NCI-H524 (cell line): Measurements from ENCODE around the gene CLSTN2.

Experiments
- DNase-seq, 2 experiments: peaks; one replicate each; lab custom pipeline; 2025; lab: John Stamatoyannopoulos, UW

CLSTN2 gene

DNA sequence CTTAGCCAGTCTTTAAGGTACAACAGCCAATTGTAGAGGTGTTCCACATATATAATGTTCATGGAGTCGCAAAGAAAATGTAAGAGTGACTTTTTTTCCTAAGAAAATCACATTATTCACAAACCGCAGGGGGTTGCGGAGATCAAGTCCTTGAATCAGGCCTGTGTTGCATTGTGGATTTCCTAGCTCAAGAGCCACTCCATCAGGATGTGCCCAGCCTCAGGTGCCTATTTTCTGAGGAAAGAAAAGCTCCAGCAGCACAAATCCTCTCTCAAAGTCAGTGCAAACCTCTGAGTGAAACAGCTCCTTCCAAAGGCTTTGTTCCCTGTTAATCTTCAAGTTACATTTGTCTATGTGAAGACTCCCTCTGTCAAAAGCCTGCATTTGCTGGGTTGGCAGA is 349.4 kb downstream of the CLSTN2 start:
- peak in 1 of 2 experiments; percentile 55 for DNase-seq

DNA sequence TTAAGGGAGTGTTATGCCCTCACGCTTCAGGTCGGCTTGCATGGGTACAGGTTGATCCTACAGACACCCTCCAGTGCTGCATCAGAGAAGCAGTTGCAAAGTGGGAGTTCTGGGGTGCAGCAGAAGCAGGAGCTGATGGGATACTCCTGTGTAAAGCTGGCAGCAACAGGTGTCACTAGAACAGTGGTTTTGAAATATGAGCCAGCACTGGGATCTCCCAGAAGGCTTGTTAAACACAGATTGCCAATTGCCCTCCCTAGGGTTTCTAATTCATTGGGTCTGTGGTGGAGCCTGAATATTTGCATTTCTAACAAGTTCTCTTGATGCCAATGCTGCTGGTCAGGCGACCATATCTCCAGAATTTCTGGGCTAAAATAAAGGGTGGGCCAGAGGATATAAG is 350.4 kb downstream of the CLSTN2 start:
- DNase-seq: peak; percentile 61 to 90

- no peak for DNase-seq
Measured at GRCh38 chr3:140288595-140288994, 353.6 kb downstream of the CLSTN2 start.

DNA sequence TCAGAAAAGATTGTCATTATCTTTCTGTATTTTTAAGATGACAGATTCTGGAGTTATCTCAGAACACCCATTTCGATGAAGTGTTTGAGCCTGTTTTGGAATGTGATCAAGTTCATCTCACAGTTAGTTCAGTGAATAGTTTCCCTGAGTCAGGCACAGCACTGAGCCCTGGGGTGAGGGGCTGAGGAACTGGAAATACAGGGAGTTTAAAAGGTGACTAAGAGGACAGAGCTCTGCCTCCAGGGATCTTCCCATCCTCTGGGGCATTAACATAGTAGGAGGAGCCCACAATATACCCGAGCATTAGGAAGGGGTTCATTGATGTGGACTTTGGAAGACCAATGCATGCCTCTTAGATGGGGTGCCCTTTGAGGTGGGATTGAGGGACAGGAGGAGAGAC is 355.1 kb downstream of the CLSTN2 start:
- no peak for DNase-seq

GRCh38 chr3:140292170-140292569 is 357.2 kb downstream of the CLSTN2 start:
- no peak for DNase-seq

DNA sequence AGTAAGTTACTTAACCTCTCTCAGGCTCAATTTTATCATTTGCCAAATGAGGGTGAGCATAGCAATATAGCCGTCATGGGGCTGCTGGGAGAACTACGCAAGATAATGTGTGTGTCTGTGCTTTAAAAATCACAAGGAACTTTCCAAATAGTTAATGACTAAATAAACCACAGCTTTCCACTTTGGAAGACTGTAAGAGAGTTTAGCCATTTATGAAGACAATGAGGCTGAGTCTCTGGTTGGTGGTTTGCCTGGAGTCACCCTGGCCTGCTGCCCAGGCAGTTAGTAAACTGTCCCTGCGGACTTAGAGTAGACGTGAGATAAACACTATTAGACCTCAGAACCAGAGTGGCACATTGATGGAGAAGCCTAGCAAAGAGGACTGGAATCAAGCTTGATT is 357.7 kb downstream of the CLSTN2 start:
- no peak for DNase-seq

DNA sequence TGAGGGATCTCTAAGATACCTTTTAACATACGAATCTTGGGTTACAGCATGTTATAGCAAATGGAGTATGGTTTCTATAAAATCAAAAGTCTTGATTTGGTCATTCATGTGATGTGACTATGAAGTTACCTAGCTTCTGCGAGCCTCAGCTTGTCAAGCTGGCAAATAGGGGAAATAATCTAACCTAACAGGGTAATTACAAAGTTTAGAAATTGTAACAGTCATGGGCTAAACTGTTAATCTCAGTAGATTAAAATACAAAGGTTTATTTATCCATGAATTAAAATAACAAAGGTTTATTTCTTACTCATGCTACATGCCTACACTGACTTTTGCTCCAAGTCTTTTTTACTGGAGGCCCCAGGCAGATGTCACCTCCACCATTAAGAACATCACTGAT is 359.1 kb downstream of the CLSTN2 start:
- no peak for DNase-seq

GRCh38 chr3:140296796-140297352 is 361.9 kb downstream of the CLSTN2 start:
- no peak for DNase-seq

- no peak for DNase-seq
Measured at GRCh38 chr3:140298043-140298442, 363.1 kb downstream of the CLSTN2 start.

DNA sequence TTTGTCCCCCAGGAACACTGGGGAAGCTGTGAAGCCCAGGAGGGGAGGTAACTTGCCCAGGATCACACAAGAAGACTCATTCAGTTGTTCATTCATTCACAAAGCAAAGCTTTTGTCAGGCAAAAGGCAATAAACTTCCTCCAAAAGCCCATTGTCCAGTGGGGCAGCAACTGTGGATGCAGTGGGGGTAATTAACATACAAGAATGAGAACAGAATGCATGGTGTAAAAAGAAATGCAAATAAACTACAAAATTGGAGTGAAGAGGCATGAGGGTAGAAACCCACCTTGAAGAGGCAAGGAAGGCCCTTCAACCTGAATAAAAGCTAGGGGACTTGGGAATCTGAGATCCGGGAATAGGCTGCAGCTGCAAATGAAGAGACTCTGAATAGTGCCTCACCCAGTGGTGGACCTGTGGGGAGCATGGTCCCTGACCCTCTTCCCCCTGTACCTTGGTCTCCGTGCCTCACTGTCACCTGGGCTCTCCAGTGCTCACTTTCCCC is 363.6 kb downstream of the CLSTN2 start:
- DNase-seq: no peak

DNA sequence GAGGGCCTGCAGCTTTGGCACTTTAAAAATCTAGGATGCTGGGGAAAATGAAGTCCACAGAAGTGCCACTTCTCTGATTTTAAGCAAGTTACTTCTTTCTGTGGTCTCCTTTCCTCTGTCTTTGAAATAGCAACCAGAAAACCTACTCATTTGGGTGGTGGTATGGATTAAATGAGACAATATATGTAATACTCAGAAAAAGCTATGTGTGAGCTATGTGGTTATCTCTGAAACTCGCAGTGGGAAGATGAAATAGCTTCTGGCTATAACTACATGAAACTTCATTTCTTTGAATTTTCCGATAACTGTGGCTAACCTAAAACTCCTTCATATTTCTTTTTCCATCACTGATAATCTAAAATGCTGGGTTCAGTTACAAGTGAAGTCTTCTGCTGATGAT is 368.9 kb downstream of the CLSTN2 start:
- no peak for DNase-seq

- no peak for DNase-seq
Measured at GRCh38 chr3:140308535-140308934, 373.6 kb downstream of the CLSTN2 start.

GRCh38 chr3:140311428-140311827 is 376.4 kb downstream of the CLSTN2 start:
- no peak for DNase-seq

- DNase-seq: peak; percentile 93 to 97
Measured at GRCh38 chr3:140315955-140316354, 381.0 kb downstream of the CLSTN2 start.

- DNase-seq: peak in 1 of 2 experiments; percentile 53
Measured at GRCh38 chr3:140316466-140316865, 381.5 kb downstream of the CLSTN2 start.

DNA sequence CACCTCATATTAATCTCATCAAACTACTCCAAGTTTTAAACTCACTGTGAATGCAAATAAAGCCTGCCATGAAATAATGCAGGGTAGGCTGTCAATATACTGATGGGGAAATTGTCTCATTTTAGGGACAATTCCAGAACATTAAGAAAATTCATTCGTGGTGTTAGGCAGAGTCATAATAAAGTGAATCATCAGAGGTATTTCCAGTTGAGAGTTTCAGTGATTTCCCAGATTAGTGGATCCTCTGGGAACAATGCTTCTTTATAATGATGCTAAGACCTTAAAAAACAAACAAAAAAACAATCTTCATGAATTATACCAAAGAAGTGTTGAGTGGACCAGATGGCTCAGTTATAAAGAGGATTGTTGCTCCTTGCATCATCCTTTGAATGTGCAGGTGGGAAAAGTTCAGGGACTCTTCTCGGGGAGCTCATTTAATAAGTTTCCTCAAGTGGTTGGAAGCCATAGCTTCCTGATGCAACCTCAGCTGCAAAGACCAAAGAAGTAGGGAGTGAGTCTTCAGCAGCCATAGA is 381.9 kb downstream of the CLSTN2 start:
- DNase-seq: peak; percentile 19 to 82

DNA sequence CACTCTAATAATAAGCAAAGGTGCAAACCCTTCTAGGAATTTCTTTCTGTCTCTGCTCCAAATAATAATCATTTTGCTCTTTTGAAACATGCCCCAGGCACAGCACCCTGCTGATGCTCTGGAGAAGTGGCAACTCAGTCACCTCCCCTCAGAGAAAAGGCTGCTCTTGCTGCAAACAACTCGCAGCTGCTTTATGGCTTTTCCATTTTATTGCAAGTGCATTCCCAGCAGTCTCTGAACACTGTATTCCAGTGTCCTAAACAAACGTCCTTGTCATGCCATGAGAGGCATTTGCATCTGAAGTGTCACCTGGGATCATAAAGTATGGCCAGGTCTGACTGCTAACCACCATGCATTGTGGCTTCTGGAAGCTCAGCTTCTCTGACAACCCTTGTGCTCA is 384.8 kb downstream of the CLSTN2 start:
- no peak for DNase-seq

DNA sequence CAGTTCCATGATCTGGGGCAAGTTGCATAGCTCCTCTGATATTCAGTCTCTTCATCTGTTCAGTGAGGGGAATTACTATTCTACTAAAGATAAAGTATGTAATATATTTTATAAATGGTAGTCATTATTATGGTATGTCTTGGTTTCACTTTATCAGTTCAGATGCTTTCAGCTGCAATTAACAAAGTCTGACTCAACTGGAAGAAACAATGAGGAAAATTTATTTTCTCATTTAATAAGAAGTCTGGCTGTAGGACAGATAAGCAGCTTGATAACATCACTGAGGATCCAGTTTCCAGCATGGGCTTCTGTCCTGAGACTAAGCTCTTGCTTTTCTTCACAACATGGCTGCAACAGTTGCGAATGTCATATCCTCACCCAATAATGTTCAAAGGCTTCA is 388.6 kb downstream of the CLSTN2 start:
- no peak for DNase-seq

- peak; percentile 63 to 80 for DNase-seq
Measured at GRCh38 chr3:140332131-140332530, 397.1 kb downstream of the CLSTN2 start.

DNA sequence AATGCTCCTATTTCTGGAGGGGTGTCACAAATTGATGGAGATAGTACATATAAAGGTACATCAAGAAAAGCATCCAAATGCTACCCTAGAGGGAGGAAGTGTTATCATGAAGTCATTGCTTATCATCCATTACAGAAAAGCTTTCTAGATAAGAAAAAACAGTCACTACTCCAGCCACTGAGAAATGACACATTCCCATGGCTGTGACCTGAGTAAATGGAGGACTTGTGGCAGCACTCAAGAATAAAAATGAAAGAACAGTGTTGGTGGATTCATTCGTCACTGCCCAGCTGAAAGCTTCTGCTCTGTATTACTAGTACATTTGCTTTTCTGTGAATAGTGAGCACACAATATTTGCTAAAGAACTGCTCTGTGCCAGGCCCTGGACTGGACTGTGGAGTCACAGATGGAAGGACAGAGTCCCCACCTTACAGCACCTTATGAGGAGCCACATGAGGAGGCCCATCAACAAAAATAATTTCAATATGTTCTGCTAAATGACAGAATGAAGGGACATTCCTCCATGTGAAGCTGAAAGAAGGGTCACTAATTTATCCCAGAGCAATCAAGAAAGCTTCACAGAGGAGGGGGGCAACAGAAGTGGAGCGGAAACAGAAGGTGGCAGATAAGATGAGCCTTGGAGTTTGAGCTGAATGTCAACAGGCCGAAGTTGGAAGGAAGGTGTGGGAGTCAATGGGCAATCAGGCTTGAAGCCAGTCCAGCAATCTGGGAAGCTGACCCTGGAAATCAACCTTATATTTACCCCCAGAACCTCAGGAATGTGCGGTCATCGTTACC is 399.3 kb downstream of the CLSTN2 start:
- no peak for DNase-seq

- no peak for DNase-seq
Measured at GRCh38 chr3:140336465-140336864, 401.5 kb downstream of the CLSTN2 start.

DNA sequence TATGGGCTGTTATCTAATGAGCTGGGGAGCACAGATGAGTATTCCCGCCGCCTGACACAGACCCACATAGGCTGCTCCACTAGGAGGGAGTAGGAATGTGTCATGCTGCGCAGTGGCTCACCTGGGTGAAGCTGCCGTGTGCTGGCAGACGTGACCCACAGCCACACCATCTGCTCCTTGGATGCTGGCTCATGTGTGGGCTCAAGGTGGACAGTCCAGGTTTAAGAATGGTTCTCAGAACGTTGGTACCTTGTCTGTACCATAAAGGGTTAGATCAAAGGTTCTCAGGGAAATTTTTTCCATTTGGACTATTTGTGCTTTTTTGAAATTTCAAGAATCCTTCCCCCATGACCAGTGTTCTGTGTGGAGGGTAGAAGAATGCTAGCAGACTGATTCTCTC is 403.9 kb downstream of the CLSTN2 start:
- DNase-seq: peak in 1 of 2 experiments; percentile 30

DNA sequence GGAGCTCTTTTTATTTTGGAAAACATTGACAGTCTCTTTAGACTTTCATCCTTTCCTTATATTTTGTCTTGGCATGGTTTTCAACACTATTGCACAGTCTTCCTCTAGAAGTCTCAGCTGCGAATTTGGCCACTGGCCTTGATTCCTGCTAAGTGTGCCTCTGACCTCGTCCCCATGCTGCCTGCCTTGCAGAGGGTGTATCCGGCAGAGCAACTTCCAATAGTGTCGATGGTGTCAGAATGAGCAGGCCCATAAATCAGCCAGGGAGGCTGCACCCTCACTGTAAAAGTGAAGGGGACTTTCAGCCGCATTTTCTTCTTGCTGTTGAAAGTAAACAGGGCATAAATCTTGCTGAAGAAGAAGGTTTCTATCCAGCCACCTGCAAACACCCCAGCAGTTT is 406.2 kb downstream of the CLSTN2 start:
- DNase-seq: no peak
